Lung (tissue), 12 donors: ENCODE data around the gene F2RL2. TPM values are rescaled to one million over a fixed set of nuclear protein-coding genes. Genes with fewer than 3 reads are reported as not detected.

Experiments
- ATAC-seq: fragments of 200-7000 bp; cut with Tn5 transposase; one replicate; pipeline ENCODE4 v1.9.1; 2020; ENCODE audit warnings: moderate number of reproducible peaks; ENCODE audit not compliant: insufficient read depth, low FRiP score
- DNase-seq, 3 donors: peaks; one replicate each; pipeline ENCODE4 v3.0.0-alpha.2; 2013 to 2017
- H3K27ac ChIP-seq, 2 donors: one replicate each; pipeline ENCODE4 v1.5.1; 2013; ENCODE audit warnings: mild to moderate bottlenecking in 2 of 2, moderate library complexity in 2 of 2, control low read depth in 1 of 2, inconsistent platforms in 1 of 2, low read depth in 1 of 2, low read length in 1 of 2
- H3K27me3 ChIP-seq, 3 donors: one replicate each; pipeline ENCODE4 v1.5.1; 2013; ENCODE audit warnings: low read length in 2 of 3; ENCODE audit not compliant: control insufficient read depth in 3 of 3, insufficient read depth in 3 of 3
- H3K36me3 ChIP-seq, 4 donors: one replicate each; pipeline ENCODE4 v1.5.1; 2013; ENCODE audit warnings: low read length in 4 of 4, mild to moderate bottlenecking in 1 of 4, moderate library complexity in 1 of 4; ENCODE audit not compliant: control insufficient read depth in 4 of 4, insufficient read depth in 4 of 4
- H3K4me1 ChIP-seq, 5 donors: one replicate each; pipeline ENCODE4 v1.5.1; 2013; ENCODE audit warnings: low read length in 5 of 5, mild to moderate bottlenecking in 2 of 5, moderate library complexity in 1 of 5; ENCODE audit not compliant: control insufficient read depth in 5 of 5, insufficient read depth in 5 of 5
- H3K4me3 ChIP-seq: one replicate; pipeline ENCODE4 v1.5.1; 2013; ENCODE audit warnings: mild to moderate bottlenecking, control low read depth, moderate library complexity
- H3K9ac ChIP-seq, 2 donors: one replicate each; pipeline ENCODE4 v1.5.1; 2013; ENCODE audit warnings: low read length in 2 of 2, control low read depth in 1 of 2; ENCODE audit not compliant: insufficient read depth in 1 of 2
- H3K9me3 ChIP-seq, 4 donors: one replicate each; pipeline ENCODE4 v1.5.1; 2013; ENCODE audit warnings: low read length in 3 of 4, mild to moderate bottlenecking in 1 of 4, moderate library complexity in 1 of 4; ENCODE audit not compliant: control insufficient read depth in 4 of 4, insufficient read depth in 3 of 4
- WGBS, 2 donors: extraction: QIAGEN DNeasy Blood & Tissue Kit; methylation state at CpG; one replicate each; pipeline ENCODE4 v1.1.7; 2013; 5-methylcytosine and 5-hydroxymethylcytosine counted together
- polyA plus RNA-seq, 2 donors: library from polyadenylated mRNA; stranded (reverse); fragments of 200-250 nt; gene quantifications; one replicate each; pipeline ENCODE4 v1.2.1, GENCODE V29; 2013
- total RNA-seq, 2 donors: library from RNA; depleted of rRNA in 1 of 2; stranded (reverse); fragments of >200 nt in 1 of 2; gene quantifications; one replicate each; pipeline ENCODE4 v1.2.1, GENCODE V29; 2014 to 2021
- TF ChIP-seq, protein P1 (sequence below): IDR thresholded peaks from 2 replicates; pipeline ENCODE4 v1.5.1; 2012; ENCODE audit warnings: mild to moderate bottlenecking; ENCODE audit errors: control extremely low read depth, extremely low read depth
- donor health status: control.
- donor health status: control.
- donor health status: Bipolar disorder and iron deficiency.
- donor health status: healthy.
- donor health status: DM: yes; HTN: yes; CAD: no.

The F2RL2 gene
- total and polyA plus RNA-seq, 4 donors: 0.07 to 0.80 (median 0.33) TPM

GRCh38 chr5:76662521-76662920, 39.3 kb upstream of the F2RL2 start:
- no peaks in the 10 kb centered on the region for H3K9me3 ChIP-seq
- no peak for DNase-seq

GRCh38 chr5:76660360-76660759, 37.2 kb upstream of the F2RL2 start:
- TF ChIP-seq, protein P1, sequence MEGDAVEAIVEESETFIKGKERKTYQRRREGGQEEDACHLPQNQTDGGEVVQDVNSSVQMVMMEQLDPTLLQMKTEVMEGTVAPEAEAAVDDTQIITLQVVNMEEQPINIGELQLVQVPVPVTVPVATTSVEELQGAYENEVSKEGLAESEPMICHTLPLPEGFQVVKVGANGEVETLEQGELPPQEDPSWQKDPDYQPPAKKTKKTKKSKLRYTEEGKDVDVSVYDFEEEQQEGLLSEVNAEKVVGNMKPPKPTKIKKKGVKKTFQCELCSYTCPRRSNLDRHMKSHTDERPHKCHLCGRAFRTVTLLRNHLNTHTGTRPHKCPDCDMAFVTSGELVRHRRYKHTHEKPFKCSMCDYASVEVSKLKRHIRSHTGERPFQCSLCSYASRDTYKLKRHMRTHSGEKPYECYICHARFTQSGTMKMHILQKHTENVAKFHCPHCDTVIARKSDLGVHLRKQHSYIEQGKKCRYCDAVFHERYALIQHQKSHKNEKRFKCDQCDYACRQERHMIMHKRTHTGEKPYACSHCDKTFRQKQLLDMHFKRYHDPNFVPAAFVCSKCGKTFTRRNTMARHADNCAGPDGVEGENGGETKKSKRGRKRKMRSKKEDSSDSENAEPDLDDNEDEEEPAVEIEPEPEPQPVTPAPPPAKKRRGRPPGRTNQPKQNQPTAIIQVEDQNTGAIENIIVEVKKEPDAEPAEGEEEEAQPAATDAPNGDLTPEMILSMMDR: no peak
- Histone ChIP-seq H3K4me3 (no peak overlapping the region), H3K9me3 (no peaks in the 10 kb centered on the region), H3K27me3 (no peaks in the 10 kb centered on the region), H3K4me1 (peaks cover 0 to 14% (median 1%) of the 10 kb centered on the region in 5 donors), H3K36me3 (no peaks in the 10 kb centered on the region), H3K27ac (no peak overlapping the region), H3K9ac (no peak overlapping the region)
- 59 to 75% methylated on average over 2 of the region's 2 CpGs for WGBS, 2 donors
- ATAC-seq (no peak), DNase-seq (peak in 2 of 3 donors; percentile 11 to 54)

More at GRCh38 chr5:76662521-76662920, 39.3 kb upstream of the F2RL2 start:
- no peak for ATAC-seq
- Histone ChIP-seq H3K27ac (no peak overlapping the region), H3K27me3 (no peaks in the 10 kb centered on the region), H3K4me3 (no peak overlapping the region), H3K9ac (no peak overlapping the region), H3K36me3 (no peaks in the 10 kb centered on the region), H3K4me1 (peaks cover 0 to 14% (median 1%) of the 10 kb centered on the region in 5 donors)
- 86 to 95% methylated on average over 5 of the region's 5 CpGs for WGBS, 2 donors
- TF ChIP-seq, protein P1: no peak

GRCh38 chr5:76657683-76658311, 34.6 kb upstream of the F2RL2 start:
- H3K27me3 ChIP-seq: no peaks in the 10 kb centered on the region
- no peaks in the 10 kb centered on the region for H3K36me3 ChIP-seq
- TF ChIP-seq, protein P1: no peak
- H3K4me1 ChIP-seq: peaks cover 0 to 14% (median 0%) of the 10 kb centered on the region in 5 donors
- ATAC-seq (no peak), DNase-seq (no peak)
- H3K4me3 ChIP-seq: no peak overlapping the region
- 61 to 66% methylated on average over 6 of the region's 6 CpGs for WGBS, 2 donors
- no peak overlapping the region for H3K9ac ChIP-seq
- H3K9me3 ChIP-seq: no peaks in the 10 kb centered on the region
- H3K27ac ChIP-seq: no peak overlapping the region

- ATAC-seq: no peak
- no peaks in the 10 kb centered on the region for H3K9me3 ChIP-seq
- no peak overlapping the region for H3K4me3 ChIP-seq
- no peak overlapping the region for H3K27ac ChIP-seq
- peaks cover 0 to 14% (median 0%) of the 10 kb centered on the region in 5 donors for H3K4me1 ChIP-seq
- H3K9ac ChIP-seq: no peak overlapping the region
- no peaks in the 10 kb centered on the region for H3K27me3 ChIP-seq
- DNase-seq: no peak
- no peaks in the 10 kb centered on the region for H3K36me3 ChIP-seq
- TF ChIP-seq, protein P1: no peak
- WGBS, 2 donors: 96 to 97% methylated on average over 3 of the region's 3 CpGs
These were observed 33.9 kb upstream of the F2RL2 start for GRCh38 chr5:76657091-76657490.
